GM21529 (cell line): ENCODE data around the gene CSAD.
"Not testable (repeated sequence)": the region's sequence is repeated elsewhere in the genome, so short reads cannot be mapped to it uniquely, and the experiment has no call there.

ENCODE experiments used
- ATAC-seq: cut with Tn5 transposase; IDR thresholded peaks from one replicate; pipeline ENCODE4 v1.9.1; 2021; ENCODE audit not compliant: unreplicated experiment

The CSAD gene

DNA sequence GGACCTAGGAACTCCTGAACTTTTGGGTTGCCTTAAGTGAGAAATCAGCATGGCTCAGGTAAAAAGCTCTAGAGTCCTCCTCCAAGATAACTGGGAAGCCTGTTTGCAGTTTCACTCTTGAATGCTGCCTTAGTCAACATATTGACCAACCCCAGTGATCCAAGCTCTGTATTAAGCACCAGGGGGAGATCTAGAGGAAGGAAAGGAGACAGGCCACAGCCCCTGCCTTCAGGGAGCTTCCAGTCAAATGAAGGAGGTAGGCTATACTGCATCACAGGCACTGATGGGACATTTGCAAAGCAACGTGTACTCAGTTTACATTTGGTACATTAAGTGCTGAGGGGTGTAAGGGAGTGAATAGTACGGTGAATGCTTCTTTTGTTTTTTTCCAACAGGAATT is 1.2 kb upstream of the CSAD start:
- ATAC-seq: no peak

DNA sequence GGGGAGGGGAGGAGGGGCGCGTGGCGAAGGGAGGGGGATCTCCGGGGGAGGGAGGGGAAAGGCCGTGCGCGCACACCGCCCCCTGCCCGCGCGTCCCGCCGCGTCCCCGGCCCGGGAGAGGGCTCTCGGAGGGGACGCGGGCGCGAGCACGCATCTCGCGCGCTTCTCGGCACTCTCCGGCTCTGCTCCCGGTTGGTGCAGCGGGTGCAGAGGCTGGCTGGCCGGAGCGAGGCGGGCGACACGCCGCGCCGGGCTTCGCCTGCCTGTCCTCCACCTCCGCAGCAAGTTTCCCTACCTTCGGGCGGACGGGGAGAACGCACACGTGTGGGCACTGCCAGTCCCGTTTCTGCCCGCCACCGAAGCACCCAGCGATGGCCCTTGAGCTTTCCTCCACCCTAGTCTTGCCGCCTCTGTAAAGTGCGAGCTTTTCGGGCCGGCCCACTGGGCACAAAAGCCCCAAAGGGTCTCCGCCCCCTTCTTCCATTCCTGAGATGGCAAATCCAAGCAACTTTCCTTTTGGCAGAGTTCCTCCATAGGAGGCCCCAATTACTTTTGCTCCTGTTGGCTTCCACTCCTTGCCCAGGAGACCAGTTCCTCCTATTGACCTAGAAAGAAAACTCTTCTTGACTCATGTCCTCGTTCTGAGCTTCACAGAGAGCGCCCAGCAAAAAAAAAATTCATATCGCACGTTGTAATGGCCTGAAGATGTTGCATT is 363 bp upstream of the CSAD start:
- peak; percentile 57 for ATAC-seq

DNA sequence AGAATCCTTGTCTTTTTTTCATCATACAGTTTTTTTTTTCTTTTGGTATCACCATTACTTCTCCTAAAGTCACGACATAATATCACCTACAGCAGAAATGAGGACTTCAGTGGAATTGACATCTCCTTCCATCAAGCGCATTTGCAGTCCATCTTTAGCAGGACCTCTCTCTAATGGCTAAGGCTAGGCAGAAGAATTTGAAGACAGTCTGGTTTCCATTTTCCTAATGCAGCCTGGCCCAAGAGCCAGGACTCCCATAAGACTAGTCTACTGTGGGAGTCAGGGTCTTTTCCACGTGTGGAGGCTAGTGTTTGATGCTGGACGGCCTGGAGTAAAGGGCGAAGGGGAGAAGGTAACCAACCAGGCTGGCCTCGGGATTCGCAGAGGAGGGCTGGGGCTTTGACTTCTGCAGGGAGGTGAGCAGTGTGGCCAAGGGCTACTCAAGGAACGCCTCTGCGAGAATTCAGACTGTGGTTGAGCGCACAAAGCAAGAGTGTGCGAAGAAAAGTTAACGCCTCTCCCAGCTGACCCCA is 972 bp downstream of the CSAD start:
- ATAC-seq: peak; percentile 20

DNA sequence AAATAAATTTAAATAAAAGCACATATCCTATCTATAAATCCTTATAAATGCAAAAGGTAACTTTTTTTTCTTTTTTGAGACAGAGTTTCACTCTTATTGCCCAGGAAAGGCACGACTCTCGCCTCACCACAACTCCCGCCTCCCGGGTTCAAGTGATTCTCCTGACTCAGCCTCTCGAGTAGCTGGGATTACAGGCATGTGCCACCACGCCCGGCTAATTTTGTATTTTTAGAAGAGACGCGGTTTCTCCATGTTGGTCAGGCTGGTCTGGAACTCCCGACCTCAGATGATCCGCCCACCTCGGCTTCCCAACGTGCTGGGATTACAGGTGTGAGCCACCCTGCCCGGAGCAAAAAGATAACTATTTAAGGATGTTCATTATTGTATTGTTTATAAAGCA is 1.9 kb downstream of the CSAD start:
- ATAC-seq: not testable (repeated sequence)

DNA sequence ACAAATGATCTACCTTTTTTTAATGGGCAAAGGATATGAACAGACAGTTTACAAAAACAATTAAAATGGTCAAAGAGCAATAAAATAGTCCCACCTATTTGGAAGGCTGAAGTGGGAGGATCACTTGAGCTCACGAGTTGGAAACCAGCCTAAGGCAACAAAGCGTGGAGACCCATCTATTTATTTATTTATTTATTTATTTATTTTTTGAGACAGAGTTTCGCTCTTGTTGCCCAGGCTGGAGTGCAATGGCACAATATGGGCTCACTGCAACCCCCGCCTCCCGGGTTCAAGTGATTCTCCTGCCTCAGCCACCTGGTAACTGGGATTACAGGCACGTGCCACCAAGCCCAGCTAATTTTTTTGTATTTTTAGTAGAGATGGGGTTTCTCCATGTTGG is 3.3 kb downstream of the CSAD start:
- ATAC-seq: not testable (repeated sequence)

DNA sequence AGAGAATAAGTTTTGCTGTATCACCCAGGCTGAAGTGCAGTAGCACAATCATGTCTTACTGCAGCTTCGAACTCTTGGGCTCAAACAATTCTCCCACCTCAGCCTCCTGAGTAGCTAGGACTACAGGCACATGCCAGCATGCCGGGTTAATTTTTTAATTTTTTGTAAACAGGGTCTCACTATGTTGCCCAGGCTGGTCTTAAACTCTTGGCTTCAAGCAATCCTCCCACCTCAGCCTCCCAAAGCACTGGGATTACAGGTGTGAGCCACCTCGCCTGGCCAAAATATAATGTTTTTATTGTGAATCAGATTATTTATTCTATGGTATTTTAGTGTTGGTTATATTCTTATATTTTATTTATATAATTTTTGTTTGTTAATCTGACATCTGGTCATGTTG is 4.0 kb downstream of the CSAD start:
- ATAC-seq: no peak

DNA sequence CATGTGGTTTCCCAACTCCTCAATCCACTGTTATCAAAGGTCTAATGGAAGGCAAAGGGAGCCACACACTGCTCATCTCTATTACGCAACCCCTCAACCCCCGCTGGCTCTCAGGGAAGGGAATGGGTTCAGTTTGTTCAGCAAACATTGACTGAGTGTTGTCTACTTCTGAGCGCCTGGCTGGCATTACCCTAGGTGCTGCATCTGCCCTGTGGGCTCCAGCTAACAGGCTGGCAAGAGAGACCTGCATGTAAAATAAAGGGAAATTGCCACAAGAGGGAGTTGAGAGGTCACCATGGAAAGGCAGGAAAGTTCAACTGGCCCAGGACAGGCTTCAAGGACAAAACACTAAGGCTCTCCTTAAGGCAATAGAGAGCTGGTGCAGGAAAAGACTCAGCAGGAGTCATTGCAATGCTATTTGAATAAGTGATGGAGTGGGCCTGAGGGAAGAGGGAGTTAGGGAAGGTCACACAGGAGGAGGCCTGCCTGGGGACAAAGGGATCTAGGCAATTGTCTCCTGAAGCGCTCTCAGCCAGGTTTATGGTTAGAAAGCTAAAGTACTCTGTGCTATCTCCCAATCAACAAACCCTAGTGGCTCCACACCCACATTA is 5.7 kb downstream of the CSAD start:
- no peak for ATAC-seq

DNA sequence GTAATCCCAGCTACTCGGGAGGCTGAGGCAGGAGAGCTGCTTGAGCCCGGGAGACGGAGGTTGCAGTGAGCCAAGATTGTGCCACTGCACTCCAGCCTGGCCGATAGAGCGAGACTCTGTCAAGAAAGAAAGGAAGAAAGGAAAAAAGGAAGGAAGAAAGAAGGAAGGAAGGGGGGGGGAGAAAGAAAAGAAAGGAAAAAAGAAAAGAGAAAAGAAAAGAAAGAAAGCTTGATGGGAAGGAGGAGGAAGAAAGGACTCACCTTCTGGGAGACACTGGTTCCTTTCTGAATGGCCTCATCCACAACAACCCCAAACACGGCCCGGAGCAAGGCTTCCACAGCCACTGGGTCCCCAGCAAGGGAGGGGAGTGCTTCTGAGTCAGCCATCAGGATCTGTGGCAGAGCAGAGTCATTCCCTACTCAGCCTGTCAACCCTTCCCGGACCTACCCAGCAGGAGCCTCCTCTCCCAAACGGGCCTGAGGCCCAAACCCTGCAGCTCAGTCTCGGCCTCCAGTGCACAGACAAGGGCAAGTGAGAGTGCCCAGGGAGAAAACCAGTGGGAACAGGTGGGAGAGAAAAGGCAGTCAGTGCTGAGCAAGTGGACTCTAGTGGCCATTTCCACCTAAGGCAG is 7.5 kb downstream of the CSAD start:
- no peak for ATAC-seq

DNA sequence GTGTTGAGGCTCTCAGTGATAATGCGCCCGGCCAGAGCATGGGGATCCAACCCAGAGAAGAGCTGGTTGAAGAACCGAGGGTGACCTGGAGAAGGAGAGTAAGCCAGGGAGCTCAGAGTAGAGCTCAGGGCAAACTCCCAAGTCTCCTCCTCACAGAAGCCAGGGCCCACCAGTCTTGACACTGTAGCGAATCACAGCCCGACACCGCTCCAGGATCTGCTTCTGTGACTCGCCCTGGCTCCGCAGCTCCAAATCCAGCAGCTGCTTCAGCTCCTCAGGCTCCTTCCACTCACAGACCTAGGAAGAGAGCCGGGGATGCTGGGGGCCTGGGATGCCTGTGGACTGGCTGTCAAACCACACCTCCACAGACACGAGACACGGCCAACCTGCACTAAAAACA is 8.4 kb downstream of the CSAD start:
- no peak for ATAC-seq

DNA sequence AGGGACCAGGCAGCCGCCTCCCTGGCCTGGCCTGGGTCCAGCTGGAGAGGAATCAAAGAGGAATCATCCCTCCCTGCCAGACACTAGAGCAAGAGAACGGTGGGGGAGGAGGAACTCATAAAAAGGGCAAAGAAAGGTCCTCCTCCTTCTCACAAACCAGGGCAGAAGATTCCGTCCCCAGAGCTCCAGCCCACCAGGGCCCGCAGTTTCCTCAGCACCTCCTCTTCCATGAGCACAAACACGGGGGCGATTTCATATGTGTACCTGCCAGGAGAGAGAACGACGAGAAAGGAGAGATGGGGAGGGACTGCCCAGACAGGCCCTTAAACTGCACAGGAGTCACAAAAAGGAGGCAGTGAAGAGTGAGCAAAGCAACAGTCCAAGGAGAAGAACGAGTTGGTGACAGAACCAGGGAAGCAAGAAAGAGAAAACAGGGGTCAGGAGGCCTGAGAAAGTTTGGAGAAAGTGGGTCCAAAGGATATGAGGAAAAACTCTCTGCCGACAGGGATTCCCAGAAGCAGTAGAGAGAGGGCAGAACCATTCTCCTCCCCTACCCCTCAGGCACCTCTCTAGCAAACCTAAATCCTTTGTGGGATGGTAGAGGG is 8.9 kb downstream of the CSAD start:
- no peak for ATAC-seq

DNA sequence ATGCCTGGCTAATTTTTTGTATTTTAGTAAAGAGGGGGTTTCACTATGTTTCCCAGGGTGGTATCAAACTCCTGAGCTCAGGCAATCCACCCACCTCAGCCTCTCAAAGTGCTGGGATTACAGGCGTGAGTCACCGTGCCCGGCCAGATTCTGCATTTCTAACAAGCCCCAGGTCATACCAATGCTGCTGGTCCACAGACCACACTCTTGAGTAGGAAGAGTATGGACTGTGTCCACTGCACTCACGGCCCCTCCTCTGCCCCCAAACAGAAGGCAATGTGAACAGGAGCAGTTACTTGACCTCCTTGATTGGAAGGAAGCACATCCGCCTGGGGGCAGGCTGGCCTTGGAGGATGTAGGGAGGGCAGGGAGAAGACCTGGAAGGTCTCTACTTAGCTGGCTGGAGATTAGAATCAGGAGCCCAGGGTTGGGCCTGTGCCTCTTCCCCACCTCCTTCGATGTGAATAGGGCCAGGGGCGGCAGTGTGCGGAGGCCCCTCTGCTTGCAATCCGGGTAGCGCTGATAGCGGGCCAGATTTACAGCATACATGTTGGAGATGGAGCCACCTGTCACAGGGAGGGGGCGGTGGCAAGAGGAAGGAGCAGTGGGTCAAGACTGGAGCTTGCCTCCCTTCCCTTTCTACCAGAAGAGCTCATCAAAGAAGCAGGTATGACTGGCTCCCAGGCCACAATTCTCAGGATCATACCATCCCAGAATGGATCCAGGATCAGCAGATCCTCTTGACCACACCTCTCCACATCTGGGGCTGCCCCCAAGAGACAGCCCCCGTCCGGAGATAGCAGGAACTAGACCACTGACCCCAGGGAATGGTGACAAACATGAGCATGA is 9.6 kb downstream of the CSAD start:
- ATAC-seq: no peak

DNA sequence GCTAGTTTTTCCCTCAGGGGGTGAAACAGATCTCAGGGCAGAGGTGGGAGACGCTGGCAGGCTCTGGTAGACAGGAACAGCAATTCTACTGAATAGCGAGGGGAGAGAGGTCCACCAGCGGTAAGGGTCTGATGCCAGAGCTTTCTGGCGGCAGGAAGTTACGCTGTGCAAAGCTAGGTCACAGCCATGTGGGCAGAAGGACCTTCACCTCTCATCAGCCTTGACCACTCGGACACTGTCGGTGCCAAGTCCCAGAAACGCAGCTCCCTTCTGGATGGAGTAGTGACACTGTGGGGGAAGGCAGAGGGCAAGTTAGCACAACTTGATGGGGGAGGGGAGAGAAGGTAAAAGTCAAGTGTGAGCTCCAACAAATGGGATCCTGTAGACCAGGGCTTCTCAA is 10.5 kb downstream of the CSAD start:
- no peak for ATAC-seq

DNA sequence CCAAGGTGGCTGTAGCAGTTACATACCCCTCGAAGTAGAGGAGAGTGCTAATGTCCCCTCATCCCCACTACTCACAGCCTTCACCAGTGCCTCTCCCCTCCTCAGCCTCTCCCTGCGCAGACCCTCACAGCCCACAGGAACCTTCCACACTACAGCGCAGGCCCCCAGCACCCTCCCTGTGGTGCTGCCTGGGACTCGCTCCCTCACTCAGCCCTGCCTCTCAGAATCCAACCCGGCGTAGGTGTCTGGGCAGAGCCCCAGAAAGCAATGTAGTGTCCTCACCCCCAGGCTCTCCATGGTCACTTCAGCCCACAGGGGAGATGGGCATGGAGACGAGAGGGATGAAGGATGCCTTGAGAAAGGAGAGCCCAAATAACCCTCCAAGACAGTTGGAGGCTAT is 11.1 kb downstream of the CSAD start:
- ATAC-seq: no peak

DNA sequence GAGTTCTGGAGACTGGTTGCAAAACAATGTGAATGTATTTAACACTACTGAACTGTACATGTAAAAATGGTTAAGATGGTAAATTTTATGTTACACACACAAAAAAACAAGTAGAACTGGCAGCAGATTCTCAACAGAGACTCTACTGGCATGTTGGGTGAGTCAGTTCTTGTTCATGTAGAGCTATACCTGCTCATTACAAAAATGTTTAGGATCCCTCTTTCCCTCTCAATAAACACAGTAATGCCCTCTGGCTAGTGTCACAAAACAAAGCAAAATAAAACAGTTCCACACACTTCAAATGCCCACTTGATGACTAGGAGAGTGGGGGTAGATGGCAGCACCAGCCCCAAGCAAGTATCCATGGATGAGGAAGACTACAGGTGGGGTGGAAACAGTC is 13.9 kb downstream of the CSAD start:
- no peak for ATAC-seq

DNA sequence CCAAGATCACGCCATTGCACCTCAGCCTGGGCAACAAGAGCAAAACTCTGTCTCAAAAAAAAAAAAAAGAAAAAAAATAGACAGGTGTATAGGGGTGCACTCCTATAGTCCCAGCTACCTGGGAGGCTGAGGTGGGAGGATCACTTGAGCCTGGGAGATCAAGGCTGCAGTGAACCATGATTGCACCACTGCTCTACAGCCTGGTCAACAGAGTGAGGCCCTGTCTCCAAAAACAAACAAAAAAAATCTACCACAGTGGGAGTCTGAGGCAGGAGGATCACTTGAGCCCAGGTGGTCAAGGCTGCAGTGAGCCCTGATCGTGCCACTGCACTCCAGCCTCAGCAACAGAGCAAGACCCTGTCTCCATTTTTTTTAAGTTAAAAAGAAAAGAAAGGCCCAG is 17.7 kb downstream of the CSAD start:
- ATAC-seq: not testable (repeated sequence)

DNA sequence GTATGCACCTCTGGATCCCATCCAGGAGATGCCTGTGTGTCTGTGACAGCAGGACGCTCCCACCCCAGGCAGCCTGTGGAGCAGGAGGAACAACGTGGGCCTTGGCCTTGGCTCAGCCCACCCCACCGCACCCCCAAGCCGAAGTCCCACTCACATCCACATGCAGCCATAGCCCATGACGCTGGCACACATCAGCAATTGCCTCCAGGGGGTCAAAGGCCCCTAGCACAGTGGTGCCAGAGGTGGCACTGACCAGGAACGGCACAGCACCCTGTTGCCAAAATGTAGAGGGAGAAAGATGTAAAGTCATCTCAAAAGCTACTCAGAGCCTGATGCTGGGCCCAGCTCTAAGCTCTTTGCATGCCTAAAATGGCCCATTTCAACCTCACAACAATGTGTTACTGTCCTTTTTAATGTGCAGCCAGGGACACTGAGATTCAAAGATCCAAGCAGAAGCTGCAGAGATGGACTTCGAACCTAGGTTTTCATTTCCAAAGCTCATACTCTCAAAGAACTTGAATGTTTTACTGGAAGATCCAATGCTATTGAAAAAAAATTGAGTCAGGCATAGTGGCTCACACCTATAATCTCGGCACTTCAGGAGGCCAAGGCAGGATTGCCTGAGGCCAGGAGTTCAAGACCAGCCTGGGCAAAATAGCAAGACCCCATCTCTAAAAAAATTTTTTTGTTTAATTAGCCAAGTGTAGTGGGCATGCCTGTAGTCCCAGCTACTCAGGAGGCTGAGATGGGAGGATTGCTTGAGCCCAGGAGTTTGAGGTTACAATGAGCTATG is 19.4 kb downstream of the CSAD start:
- ATAC-seq: no peak

DNA sequence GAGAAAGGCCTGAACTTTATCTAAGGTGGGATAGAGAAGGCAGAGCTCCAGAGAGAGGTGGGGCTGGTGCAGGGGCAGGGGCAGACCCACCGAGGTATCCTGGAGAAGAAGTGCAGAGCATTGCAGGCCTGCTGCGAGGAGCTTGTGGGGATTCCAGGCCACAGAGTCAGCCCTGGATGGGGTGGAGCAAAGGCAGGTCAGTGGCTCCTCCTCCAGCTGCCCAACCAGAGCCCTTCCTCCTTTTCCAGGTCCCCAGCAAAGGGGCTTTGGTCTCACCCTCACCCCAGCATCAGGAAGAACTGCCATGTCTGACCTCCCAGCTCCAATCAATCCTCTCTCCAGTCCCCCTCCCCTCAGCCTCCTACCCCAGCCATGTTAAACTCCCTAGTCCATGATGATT is 20.1 kb downstream of the CSAD start:
- no peak for ATAC-seq

DNA sequence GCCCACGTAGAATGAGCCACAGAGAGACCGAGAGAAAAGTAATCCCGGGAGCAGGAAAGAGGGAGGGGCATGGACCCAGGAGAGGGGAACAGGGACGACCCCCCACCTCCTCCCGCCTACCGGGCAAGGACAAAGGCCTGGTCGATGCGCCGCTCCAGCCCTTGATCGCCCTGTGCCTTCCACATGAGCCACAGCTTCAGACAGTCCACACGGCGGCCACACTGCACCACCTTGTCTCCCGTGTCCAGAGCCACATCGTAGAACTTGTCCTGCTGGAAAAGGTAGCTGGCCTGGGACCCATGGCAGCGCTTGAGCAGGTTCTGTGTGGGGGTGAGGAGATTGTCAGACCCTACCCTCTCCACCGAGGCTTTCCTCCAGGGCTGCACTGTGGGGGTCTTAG is 20.7 kb downstream of the CSAD start:
- ATAC-seq: no peak

DNA sequence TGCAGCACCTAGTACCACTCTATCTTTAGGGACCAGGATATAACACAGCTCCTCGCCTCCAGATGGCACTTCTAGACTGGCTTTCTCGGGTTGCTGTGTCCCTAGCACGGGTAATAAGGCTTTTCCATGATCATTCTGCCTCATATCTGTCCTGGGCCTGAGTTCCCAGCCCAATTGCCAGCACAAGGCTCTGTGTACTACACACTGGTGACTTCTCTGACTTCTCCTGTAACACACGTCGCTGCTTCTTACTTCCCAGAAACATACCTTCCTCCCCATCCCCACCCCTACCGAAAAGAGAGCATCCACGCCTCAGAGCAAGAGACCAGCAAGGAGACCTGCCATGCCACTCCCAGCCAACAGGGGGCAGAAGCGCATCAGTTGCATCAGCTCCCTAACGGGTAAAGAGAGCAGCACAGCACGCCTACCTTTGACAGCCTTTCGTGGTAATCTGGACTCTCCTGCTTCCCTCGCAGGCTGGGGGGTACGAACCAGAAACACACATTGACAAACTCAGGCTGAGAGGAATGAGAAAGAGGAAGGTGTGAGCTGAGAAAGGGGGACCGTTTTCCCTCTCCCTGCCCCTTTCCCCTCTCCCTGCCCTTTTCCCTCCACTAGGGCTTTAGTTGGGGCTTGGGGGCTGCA is 21.4 kb downstream of the CSAD start:
- peak; percentile 79 for ATAC-seq

DNA sequence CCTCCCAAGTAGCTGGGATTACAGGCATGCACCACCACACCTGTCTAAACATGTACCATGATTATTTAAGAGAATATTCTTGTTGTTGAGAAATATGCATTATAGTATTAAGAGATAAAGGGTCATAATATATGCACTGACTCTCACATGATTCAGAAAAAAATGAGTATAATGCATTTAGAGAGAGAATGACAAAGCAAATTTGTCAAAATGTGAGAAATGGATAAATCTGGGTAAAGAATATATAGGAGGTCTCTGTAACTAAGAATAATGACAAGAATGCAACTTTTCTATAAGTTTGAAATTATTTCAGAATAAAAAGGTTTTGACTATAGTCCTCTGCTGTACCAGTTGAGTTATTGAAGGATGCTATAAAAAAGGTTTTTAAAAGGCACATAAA is 28.3 kb downstream of the CSAD start:
- no peak for ATAC-seq
